Neural progenitor cell (in vitro differentiated cells): ENCODE results near the gene ZNF513.

Experiments
- EZH2 ChIP-seq: fragments of 200-600 bp; sonication (generic); IDR thresholded peaks from 2 replicates; pipeline ENCODE4 v1.6.1; 2017; ENCODE audit warnings: antibody characterized with exemption, mild to moderate bottlenecking, moderate library complexity
- EZH2phosphoT487 ChIP-seq: fragments of 200-600 bp; sonication (generic); IDR thresholded peaks from 2 replicates; pipeline ENCODE4 v1.6.1; 2017; ENCODE audit warnings: antibody characterized with exemption
- TF ChIP-seq, protein P1 (sequence below): fragments of 200-600 bp; sonication (generic); IDR thresholded peaks from 2 replicates; pipeline ENCODE4 v1.5.1; 2017; ENCODE audit warnings: antibody characterized with exemption, mild to moderate bottlenecking

DNA sequence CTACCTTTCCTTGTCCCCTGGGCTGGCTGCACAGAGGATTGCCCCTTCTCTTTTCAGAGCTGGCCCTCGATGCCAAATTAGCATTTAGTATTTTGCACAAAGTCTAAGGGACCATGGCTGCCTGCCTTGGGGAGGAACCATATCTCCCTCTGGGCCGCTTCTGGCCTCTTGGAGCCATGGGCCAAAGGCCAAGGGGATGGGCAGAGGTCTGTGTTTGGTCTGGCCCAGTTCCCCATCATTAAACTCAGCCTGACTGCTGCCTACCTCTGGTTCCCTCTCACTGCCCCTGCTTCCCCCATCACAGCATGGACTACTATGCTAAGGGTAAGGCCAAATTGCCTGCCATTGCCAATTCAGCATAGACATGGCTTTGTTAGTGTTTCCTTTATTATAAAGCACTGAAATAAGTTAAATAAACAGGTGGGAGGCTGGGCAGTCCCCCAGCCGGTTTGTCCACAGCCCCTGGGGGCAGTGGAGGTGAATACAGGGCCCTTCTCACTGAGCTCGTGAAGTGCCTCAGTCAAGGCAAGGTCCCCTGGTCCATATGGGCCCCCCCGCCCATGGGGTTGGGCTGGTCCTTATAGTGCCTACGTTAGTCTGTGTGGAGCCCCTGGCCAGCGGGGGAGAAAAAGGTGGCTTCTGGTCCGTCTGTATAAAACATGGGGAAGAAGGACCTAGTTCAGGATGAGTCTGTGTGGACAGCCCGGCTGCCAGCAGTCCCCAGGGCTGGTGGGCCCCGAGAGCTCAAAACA is 3.5 kb downstream of the ZNF513 start:
- TF ChIP-seq, protein P1, sequence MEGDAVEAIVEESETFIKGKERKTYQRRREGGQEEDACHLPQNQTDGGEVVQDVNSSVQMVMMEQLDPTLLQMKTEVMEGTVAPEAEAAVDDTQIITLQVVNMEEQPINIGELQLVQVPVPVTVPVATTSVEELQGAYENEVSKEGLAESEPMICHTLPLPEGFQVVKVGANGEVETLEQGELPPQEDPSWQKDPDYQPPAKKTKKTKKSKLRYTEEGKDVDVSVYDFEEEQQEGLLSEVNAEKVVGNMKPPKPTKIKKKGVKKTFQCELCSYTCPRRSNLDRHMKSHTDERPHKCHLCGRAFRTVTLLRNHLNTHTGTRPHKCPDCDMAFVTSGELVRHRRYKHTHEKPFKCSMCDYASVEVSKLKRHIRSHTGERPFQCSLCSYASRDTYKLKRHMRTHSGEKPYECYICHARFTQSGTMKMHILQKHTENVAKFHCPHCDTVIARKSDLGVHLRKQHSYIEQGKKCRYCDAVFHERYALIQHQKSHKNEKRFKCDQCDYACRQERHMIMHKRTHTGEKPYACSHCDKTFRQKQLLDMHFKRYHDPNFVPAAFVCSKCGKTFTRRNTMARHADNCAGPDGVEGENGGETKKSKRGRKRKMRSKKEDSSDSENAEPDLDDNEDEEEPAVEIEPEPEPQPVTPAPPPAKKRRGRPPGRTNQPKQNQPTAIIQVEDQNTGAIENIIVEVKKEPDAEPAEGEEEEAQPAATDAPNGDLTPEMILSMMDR = no peak
- no peak for TF ChIP-seq EZH2phosphoT487
- no peak for TF ChIP-seq EZH2
